Neuronal stem cell (in vitro differentiated cells): ENCODE data around the gene RBM19.

Experiments used
- DNase-seq: peaks from one replicate; pipeline ENCODE4 v3.0.0-alpha.2; 2013; ENCODE audit warnings: low spot score
- H2AFZ ChIP-seq: one replicate; pipeline ENCODE4 v1.6.1; 2013; ENCODE audit warnings: mild to moderate bottlenecking, low read length, inconsistent platforms
- H2AK5ac ChIP-seq: 2 replicates; pipeline ENCODE4 v1.6.1; 2013; ENCODE audit warnings: low read depth, mild to moderate bottlenecking, inconsistent platforms, low read length, moderate library complexity, mixed read lengths
- H2BK120ac ChIP-seq: 2 replicates; pipeline ENCODE4 v1.6.1; 2013; ENCODE audit warnings: low read depth, mild to moderate bottlenecking, inconsistent platforms, low read length, moderate library complexity, mixed read lengths
- H2BK12ac ChIP-seq: one replicate; pipeline ENCODE4 v1.6.1; 2013; ENCODE audit warnings: low read length, inconsistent platforms
- H2BK15ac ChIP-seq: 2 replicates; pipeline ENCODE4 v1.6.1; 2013; ENCODE audit warnings: mild to moderate bottlenecking, low read length, inconsistent platforms, mixed read lengths
- H2BK5ac ChIP-seq: one replicate; pipeline ENCODE4 v1.6.1; 2013; ENCODE audit warnings: inconsistent platforms, mild to moderate bottlenecking, low read length, moderate library complexity
- H3K14ac ChIP-seq: one replicate; pipeline ENCODE4 v1.6.1; 2013; ENCODE audit warnings: low read length, inconsistent platforms
- H3K18ac ChIP-seq: 2 replicates; pipeline ENCODE4 v1.6.1; 2013; ENCODE audit warnings: low read length, inconsistent platforms
- H3K23ac ChIP-seq: 2 replicates; pipeline ENCODE4 v1.6.1; 2013; ENCODE audit warnings: low read depth, mild to moderate bottlenecking, mixed read lengths, low read length, inconsistent platforms; ENCODE audit not compliant: poor library complexity
- H3K27ac ChIP-seq: replicated peaks from 3 replicates; pipeline ENCODE4 v1.5.1; 2013; ENCODE audit warnings: low read length, inconsistent platforms
- H3K27me3 ChIP-seq, 3 experiments: 2 replicates each; pipeline ENCODE4 v1.6.1; 2013; ENCODE audit warnings: low read length in 3 of 3, mild to moderate bottlenecking in 2 of 3, inconsistent platforms in 1 of 3, low read depth in 1 of 3, mixed read lengths in 1 of 3, moderate library complexity in 1 of 3; ENCODE audit not compliant: control insufficient read depth in 3 of 3, insufficient read depth in 3 of 3
- H3K36me3 ChIP-seq, 2 donors: replicated peaks in 1 of 2; 2 replicates each; pipeline ENCODE4 v1.6.1; 2013; ENCODE audit warnings: low read length in 2 of 2; ENCODE audit not compliant: control insufficient read depth in 2 of 2, insufficient read depth in 2 of 2
- H3K4ac ChIP-seq: 2 replicates; pipeline ENCODE4 v1.6.1; 2013; ENCODE audit warnings: inconsistent platforms, mild to moderate bottlenecking, low read length, moderate library complexity
- H3K4me1 ChIP-seq, 2 donors: 1 replicate in 1 of 2; 2 replicates in 1 of 2; pipeline ENCODE4 v1.6.1; 2013; ENCODE audit warnings: low read length in 2 of 2, low read depth in 1 of 2; ENCODE audit not compliant: control insufficient read depth in 2 of 2, insufficient read depth in 1 of 2
- H3K4me2 ChIP-seq: one replicate; pipeline ENCODE4 v1.6.1; 2013; ENCODE audit warnings: mild to moderate bottlenecking, low read length, inconsistent platforms; ENCODE audit not compliant: insufficient read depth, poor library complexity, severe bottlenecking
- H3K4me3 ChIP-seq, 2 donors: 2 replicates each; pipeline ENCODE4 v1.5.1; 2013; ENCODE audit warnings: low read length in 2 of 2, mild to moderate bottlenecking in 2 of 2, inconsistent platforms in 1 of 2, moderate library complexity in 1 of 2
- H3K79me1 ChIP-seq: one replicate; pipeline ENCODE4 v1.6.1; 2013; ENCODE audit warnings: low read depth, mild to moderate bottlenecking, inconsistent platforms, low read length, moderate library complexity
- H3K9ac ChIP-seq: one replicate; pipeline ENCODE4 v1.6.1; 2013; ENCODE audit warnings: mild to moderate bottlenecking, low read depth, low read length, inconsistent platforms; ENCODE audit not compliant: poor library complexity
- H3K9me3 ChIP-seq, 2 donors: replicated peaks in 1 of 2; 2 replicates each; pipeline versions ENCODE3 to v1.6.1; 2013; ENCODE audit warnings: low read length in 2 of 2, mild to moderate bottlenecking in 2 of 2, inconsistent platforms in 1 of 2, low read depth in 1 of 2, mixed read lengths in 1 of 2, moderate library complexity in 1 of 2; ENCODE audit not compliant: control insufficient read depth in 2 of 2, insufficient read depth in 1 of 2
- H4K8ac ChIP-seq: one replicate; pipeline ENCODE4 v1.6.1; 2013; ENCODE audit warnings: low read depth, mild to moderate bottlenecking, inconsistent platforms, low read length, moderate library complexity
- H4K91ac ChIP-seq: one replicate; pipeline ENCODE4 v1.6.1; 2013; ENCODE audit warnings: low read length, low read depth, mild to moderate bottlenecking, inconsistent platforms; ENCODE audit not compliant: poor library complexity
- WGBS, 2 donors: extraction: QIAGEN DNeasy Blood & Tissue Kit; methylation state at CpG; one replicate each; pipeline ENCODE4 v1.1.7; 2013; ENCODE audit warnings: missing lambda C conversion rate in 2 of 2, mixed read lengths in 1 of 2; ENCODE audit not compliant: insufficient read length in 2 of 2, insufficient replicate concordance in 1 of 2; ENCODE audit errors: extremely low coverage in 2 of 2; 5-methylcytosine and 5-hydroxymethylcytosine counted together

The RBM19 gene

GRCh38 chr12:113894697-113895096 is 71.4 kb downstream of the RBM19 start:
- Histone ChIP-seq H2BK12ac (no peak overlapping the region), H2AFZ (no peak overlapping the region), H3K14ac (no peak overlapping the region), H3K9me3 (no peaks in the 10 kb centered on the region), H2BK120ac (no peak overlapping the region), H3K4me2 (no peak overlapping the region), H3K4me1 (peaks cover 6 to 21% of the 10 kb centered on the region in 2 donors), H2BK15ac (no peak overlapping the region), H3K36me3 (no peaks in the 10 kb centered on the region), H2AK5ac (no peak overlapping the region), H3K9ac (no peak overlapping the region), H3K79me1 (no peaks in the 10 kb centered on the region), H3K27ac (no peak overlapping the region), H3K23ac (no peak overlapping the region), H3K4me3 (no peak overlapping the region), H3K27me3 (no peaks in the 10 kb centered on the region), H4K8ac (no peak overlapping the region), H4K91ac (no peak overlapping the region), H3K18ac (no peak overlapping the region), H3K4ac (no peak overlapping the region), H2BK5ac (no peak overlapping the region)
- no peak for DNase-seq
- no CpG with 5 or more reads among the region's 5 CpGs for WGBS, 2 donors

GRCh38 chr12:113893221-113893620 is 72.9 kb downstream of the RBM19 start:
- Histone ChIP-seq H3K14ac (no peak overlapping the region), H3K27ac (no peak overlapping the region), H3K27me3 (no peaks in the 10 kb centered on the region), H4K8ac (no peak overlapping the region), H3K9ac (no peak overlapping the region), H3K36me3 (no peaks in the 10 kb centered on the region), H3K4me2 (no peak overlapping the region), H3K4ac (no peak overlapping the region), H2AK5ac (no peak overlapping the region), H2BK5ac (no peak overlapping the region), H3K23ac (no peak overlapping the region), H3K79me1 (no peaks in the 10 kb centered on the region), H2AFZ (no peak overlapping the region), H2BK12ac (no peak overlapping the region), H2BK15ac (no peak overlapping the region), H3K9me3 (no peaks in the 10 kb centered on the region), H2BK120ac (no peak overlapping the region), H3K18ac (no peak overlapping the region), H3K4me1 (peaks cover 0 to 15% of the 10 kb centered on the region in 2 donors), H3K4me3 (no peak overlapping the region), H4K91ac (no peak overlapping the region)
- no peak for DNase-seq
- no CpG with 5 or more reads among the region's 8 CpGs for WGBS, 2 donors

- H3K4ac ChIP-seq = no peak overlapping the region
- no peak overlapping the region for H3K23ac ChIP-seq
- H4K8ac ChIP-seq = no peak overlapping the region
- H2BK120ac ChIP-seq = no peak overlapping the region
- H3K27ac ChIP-seq = no peak overlapping the region
- no peak overlapping the region for H3K4me3 ChIP-seq
- H2BK15ac ChIP-seq = no peak overlapping the region
- no peaks in the 10 kb centered on the region for H3K36me3 ChIP-seq
- no peak overlapping the region for H3K14ac ChIP-seq
- no peaks in the 10 kb centered on the region for H3K9me3 ChIP-seq
- H3K27me3 ChIP-seq = no peaks in the 10 kb centered on the region
- DNase-seq = no peak
- no peak overlapping the region for H2BK12ac ChIP-seq
- no peak overlapping the region for H2AFZ ChIP-seq
- WGBS, 2 donors = no CpG with 5 or more reads among the region's 6 CpGs
- H3K79me1 ChIP-seq = no peaks in the 10 kb centered on the region
- H2BK5ac ChIP-seq = no peak overlapping the region
- no peak overlapping the region for H2AK5ac ChIP-seq
- H4K91ac ChIP-seq = no peak overlapping the region
- peaks cover 0 to 15% of the 10 kb centered on the region in 2 donors for H3K4me1 ChIP-seq
- no peak overlapping the region for H3K9ac ChIP-seq
- H3K4me2 ChIP-seq = no peak overlapping the region
- no peak overlapping the region for H3K18ac ChIP-seq
These were observed 73.6 kb downstream of the RBM19 start for GRCh38 chr12:113892556-113892955.

- no peak overlapping the region for H4K8ac ChIP-seq
These were observed 74.2 kb downstream of the RBM19 start for GRCh38 chr12:113891739-113892520.

More at GRCh38 chr12:113891739-113892520, 74.2 kb downstream of the RBM19 start:
- H2BK5ac ChIP-seq = no peak overlapping the region
- no peak overlapping the region for H2AFZ ChIP-seq
- no peaks in the 10 kb centered on the region for H3K9me3 ChIP-seq
- no peaks in the 10 kb centered on the region for H3K27me3 ChIP-seq
- no peak overlapping the region for H3K23ac ChIP-seq
- no peak overlapping the region for H3K4ac ChIP-seq
- H2BK15ac ChIP-seq = no peak overlapping the region
- H3K36me3 ChIP-seq = no peaks in the 10 kb centered on the region
- no peak overlapping the region for H3K9ac ChIP-seq
- no peak overlapping the region for H3K18ac ChIP-seq
- H3K4me1 ChIP-seq = peaks cover 0 to 15% of the 10 kb centered on the region in 2 donors
- DNase-seq = no peak
- no peak overlapping the region for H2BK120ac ChIP-seq
- no peak overlapping the region for H2BK12ac ChIP-seq
- H3K14ac ChIP-seq = no peak overlapping the region
- H3K79me1 ChIP-seq = no peaks in the 10 kb centered on the region
- H3K4me2 ChIP-seq = no peak overlapping the region
- H3K4me3 ChIP-seq = no peak overlapping the region
- H3K27ac ChIP-seq = no peak overlapping the region
- no peak overlapping the region for H4K91ac ChIP-seq
- WGBS, 2 donors = no CpG with 5 or more reads among the region's 15 CpGs
- H2AK5ac ChIP-seq = no peak overlapping the region
